PC-3 (cell line): ENCODE results near the gene TMC5. TPM values are rescaled to one million over a fixed set of nuclear protein-coding genes. Genes with fewer than 3 reads are reported as not detected.

Source experiments
- ATAC-seq: fragments of 200-7000 bp; cut with Tn5 transposase; 2 replicates; pipeline ENCODE4 v1.9.1; 2020; ENCODE audit warnings: mild to moderate bottlenecking, moderate library complexity
- BruUV-seq: library from RNA; stranded (reverse); fragments of 400-500 nt; replicated peaks from 2 replicates; lab custom pipeline; 2021; lab: Mats Ljungman, UMichigan
- CTCF ChIA-PET: fragments of 300-600 bp; sonication (Branson Sonifier 250); formaldehyde crosslinking; loops from one replicate; lab custom pipeline; 2022; ENCODE audit warnings: antibody characterized with exemption; lab: Charles Lee
- POLR2A ChIA-PET: fragments of 300-600 bp; sonication (Branson Sonifier 250); formaldehyde crosslinking; loops from one replicate; lab custom pipeline; 2022; ENCODE audit warnings: antibody characterized with exemption; ENCODE audit not compliant: unreplicated experiment; lab: Charles Lee
- DNase-seq: peaks from one replicate; pipeline ENCODE4 v3.0.0-alpha.2; 2015
- H2AFZ ChIP-seq: fragments of 300-600 bp; sonication (generic); 2 replicates; pipeline ENCODE4 v1.6.0; 2016; ENCODE audit warnings: antibody characterized with exemption, low read length
- H3F3A ChIP-seq: fragments of 300-600 bp; sonication (generic); one replicate; pipeline ENCODE4 v1.6.0; 2017; ENCODE audit warnings: antibody characterized with exemption, low read length, control low read depth, mild to moderate bottlenecking; ENCODE audit not compliant: unreplicated experiment
- H3K27ac ChIP-seq: fragments of 300-600 bp; sonication (generic); 2 replicates; pipeline ENCODE4 v1.5.1; 2016; ENCODE audit warnings: mild to moderate bottlenecking, low read length
- H3K27me3 ChIP-seq: fragments of 300-600 bp; sonication (generic); 2 replicates; pipeline ENCODE4 v1.6.1; 2016; ENCODE audit warnings: low read length, mixed read lengths
- H3K36me3 ChIP-seq: fragments of 300-600 bp; sonication (generic); 2 replicates; pipeline ENCODE4 v1.6.1; 2016; ENCODE audit warnings: low read depth, mixed run types, low read length, mixed read lengths
- H3K4me1 ChIP-seq: fragments of 300-600 bp; sonication (generic); 2 replicates; pipeline ENCODE4 v1.5.1; 2016; ENCODE audit warnings: low read length; ENCODE audit not compliant: insufficient read depth
- H3K4me2 ChIP-seq: fragments of 300-600 bp; sonication (generic); 2 replicates; pipeline ENCODE4 v1.6.0; 2016; ENCODE audit warnings: low read length
- H3K4me3 ChIP-seq: fragments of 300-600 bp; sonication (generic); 2 replicates; pipeline ENCODE4 v1.5.1; 2016; ENCODE audit warnings: mild to moderate bottlenecking, low read length, mixed read lengths
- H3K79me2 ChIP-seq: fragments of 300-600 bp; sonication (generic); 2 replicates; pipeline ENCODE4 v1.6.1; 2017; ENCODE audit warnings: low read length, mixed read lengths
- H3K9ac ChIP-seq: fragments of 300-600 bp; sonication (generic); 2 replicates; pipeline ENCODE4 v1.6.0; 2016; ENCODE audit warnings: mild to moderate bottlenecking, low read length
- H3K9me2 ChIP-seq: fragments of 300-600 bp; sonication (generic); replicated peaks from 2 replicates; pipeline ENCODE4 v1.6.1; 2016; ENCODE audit warnings: mixed run types, low read length, mixed read lengths
- H3K9me3 ChIP-seq: fragments of 300-600 bp; sonication (generic); 2 replicates; pipeline ENCODE4 v1.6.1; 2016; ENCODE audit warnings: low read length, mixed read lengths
- H4K20me1 ChIP-seq: fragments of 300-600 bp; sonication (generic); 2 replicates; pipeline ENCODE4 v1.6.1; 2016; ENCODE audit warnings: low read length, mixed read lengths
- EZH2 ChIP-seq: fragments of 300-600 bp; sonication (generic); IDR thresholded peaks from one replicate; pipeline ENCODE4 v1.6.1; 2017; ENCODE audit warnings: antibody characterized with exemption, mild to moderate bottlenecking, low read length; ENCODE audit not compliant: unreplicated experiment
- EZH2phosphoT487 ChIP-seq: fragments of 300-600 bp; sonication (generic); IDR thresholded peaks from 2 replicates; pipeline ENCODE4 v1.6.1; 2018; ENCODE audit warnings: mild to moderate bottlenecking, antibody characterized with exemption, low read length, borderline replicate concordance
- intact Hi-C: fragments of 100-400 bp; cut with micrococcal nuclease; formaldehyde crosslinking; loops from 2 replicates; pipeline ENCODE4 v1.9.0; 2023
- total RNA-seq: library from RNA; depleted of rRNA; stranded (reverse); fragments of >200 nt; gene quantifications from 2 replicates; pipeline ENCODE4 v1.2.3, GENCODE V29; 2014
- TF ChIP-seq, protein P1 (sequence below): fragments of 300-600 bp; sonication (generic); conservative IDR thresholded peaks from 2 replicates; pipeline ENCODE4 v1.5.1; 2017; ENCODE audit warnings: antibody characterized with exemption, low read depth, mild to moderate bottlenecking, low read length

Gene TMC5
- total RNA-seq, 1 experiment from 2014 or later = 7.4 TPM

DNA sequence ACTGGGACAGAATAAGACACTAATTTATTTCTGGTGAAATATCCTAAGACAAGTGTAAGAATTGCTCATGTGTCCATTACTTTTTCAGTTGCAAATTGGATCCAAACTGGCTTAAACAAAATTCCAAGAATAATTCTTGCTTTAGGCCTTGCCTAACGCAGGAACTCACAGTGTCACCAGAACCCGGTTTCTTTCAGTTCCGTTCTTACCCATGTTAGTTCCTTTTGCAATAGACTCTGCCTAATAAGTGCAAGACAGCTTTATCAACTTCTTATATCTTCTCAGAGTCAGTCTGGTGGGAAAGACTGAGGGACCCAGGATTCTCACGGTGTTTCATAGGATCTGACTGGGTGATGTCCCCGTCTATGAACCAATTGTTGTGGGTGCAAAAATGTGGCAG is 79.5 kb downstream of the TMC5 start:
- DNase-seq = no peak
- CTCF ChIA-PET = no interaction called here
- Histone ChIP-seq H3K27me3 (no peaks in the 10 kb centered on the region), H3K79me2 (no peaks in the 10 kb centered on the region), H4K20me1 (no peaks in the 10 kb centered on the region), H3K4me2 (no peak overlapping the region), H3K4me1 (no peaks in the 10 kb centered on the region), H3F3A (no peaks in the 10 kb centered on the region), H3K9me2 (no peaks in the 10 kb centered on the region), H3K36me3 (peaks cover 11% of the 10 kb centered on the region; the same call in 1 of the 2 replicates), H3K9ac (no peak overlapping the region), H3K9me3 (no peaks in the 10 kb centered on the region), H3K4me3 (no peak overlapping the region), H3K27ac (no peak overlapping the region), H2AFZ (no peak overlapping the region)
- intact Hi-C loops = no loop called here
- ATAC-seq = no peak
- POLR2A ChIA-PET = no interaction called here
- TF ChIP-seq EZH2 = no peak
- TF ChIP-seq EZH2phosphoT487 = no peak
- TF ChIP-seq, protein P1, sequence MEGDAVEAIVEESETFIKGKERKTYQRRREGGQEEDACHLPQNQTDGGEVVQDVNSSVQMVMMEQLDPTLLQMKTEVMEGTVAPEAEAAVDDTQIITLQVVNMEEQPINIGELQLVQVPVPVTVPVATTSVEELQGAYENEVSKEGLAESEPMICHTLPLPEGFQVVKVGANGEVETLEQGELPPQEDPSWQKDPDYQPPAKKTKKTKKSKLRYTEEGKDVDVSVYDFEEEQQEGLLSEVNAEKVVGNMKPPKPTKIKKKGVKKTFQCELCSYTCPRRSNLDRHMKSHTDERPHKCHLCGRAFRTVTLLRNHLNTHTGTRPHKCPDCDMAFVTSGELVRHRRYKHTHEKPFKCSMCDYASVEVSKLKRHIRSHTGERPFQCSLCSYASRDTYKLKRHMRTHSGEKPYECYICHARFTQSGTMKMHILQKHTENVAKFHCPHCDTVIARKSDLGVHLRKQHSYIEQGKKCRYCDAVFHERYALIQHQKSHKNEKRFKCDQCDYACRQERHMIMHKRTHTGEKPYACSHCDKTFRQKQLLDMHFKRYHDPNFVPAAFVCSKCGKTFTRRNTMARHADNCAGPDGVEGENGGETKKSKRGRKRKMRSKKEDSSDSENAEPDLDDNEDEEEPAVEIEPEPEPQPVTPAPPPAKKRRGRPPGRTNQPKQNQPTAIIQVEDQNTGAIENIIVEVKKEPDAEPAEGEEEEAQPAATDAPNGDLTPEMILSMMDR = no peak
- BruUV-seq = no TSS peak

DNA sequence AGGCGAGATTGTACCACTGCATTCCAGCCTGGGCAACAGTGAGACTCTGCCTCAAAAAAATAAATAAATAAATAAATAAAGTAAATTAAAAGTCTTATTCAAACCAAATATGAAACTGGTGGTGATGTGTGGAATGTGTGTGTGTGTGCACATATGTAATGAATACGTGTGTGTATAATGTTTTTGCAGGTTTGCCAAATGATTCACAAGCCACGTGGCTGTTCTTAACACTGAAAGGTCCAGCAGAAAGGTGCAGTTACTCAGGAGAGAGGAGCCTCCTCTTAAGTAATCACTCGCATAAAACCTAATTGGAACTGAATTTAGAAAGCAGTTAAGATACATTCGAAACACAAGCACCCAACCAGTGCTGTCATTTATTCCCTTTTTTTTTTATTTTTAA is 81.3 kb downstream of the TMC5 start:
- intact Hi-C loops = no loop called here
- H3K79me2 ChIP-seq = no peaks in the 10 kb centered on the region
- no peaks in the 10 kb centered on the region for H3K4me1 ChIP-seq
- H3K27me3 ChIP-seq = no peaks in the 10 kb centered on the region
- no peak for TF ChIP-seq EZH2
- TF ChIP-seq EZH2phosphoT487 = no peak
- TF ChIP-seq, protein P1 = no peak
- CTCF ChIA-PET = no interaction called here
- peaks cover 21% of the 10 kb centered on the region; the same call in 1 of the 2 replicates for H3K36me3 ChIP-seq
- no peak overlapping the region for H3K27ac ChIP-seq
- POLR2A ChIA-PET = no interaction called here
- H3K9ac ChIP-seq = no peak overlapping the region
- no peak overlapping the region for H3K4me3 ChIP-seq
- ATAC-seq (no peak), DNase-seq (peak; percentile 34)
- H4K20me1 ChIP-seq = no peaks in the 10 kb centered on the region
- no TSS peak for BruUV-seq
- H3K9me3 ChIP-seq = no peaks in the 10 kb centered on the region
- H3K9me2 ChIP-seq = no peaks in the 10 kb centered on the region
- no peak overlapping the region for H3K4me2 ChIP-seq
- H2AFZ ChIP-seq = no peak overlapping the region
- H3F3A ChIP-seq = no peaks in the 10 kb centered on the region

DNA sequence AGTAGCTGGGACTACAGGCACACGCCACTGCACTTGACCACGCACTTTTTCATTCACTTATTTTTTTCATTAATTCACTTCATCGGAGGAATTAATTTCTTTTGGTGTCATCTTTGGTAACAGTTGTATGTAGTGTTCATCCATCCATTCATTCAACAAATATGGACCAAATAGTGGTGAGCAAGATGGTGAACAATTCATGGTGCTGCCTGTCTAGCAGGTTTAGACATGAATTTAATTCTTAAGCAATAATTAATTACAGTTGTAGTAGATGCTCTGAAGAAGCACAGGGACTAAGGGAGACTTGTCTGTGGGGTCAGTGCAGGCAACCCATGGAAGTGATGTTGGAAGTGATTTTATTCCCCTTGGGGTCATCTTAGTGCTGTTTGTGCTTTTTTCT is 81.8 kb downstream of the TMC5 start:
- no peak for ATAC-seq
- no peak overlapping the region for H3K27ac ChIP-seq
- H3F3A ChIP-seq = no peaks in the 10 kb centered on the region
- H3K27me3 ChIP-seq = no peaks in the 10 kb centered on the region
- no peaks in the 10 kb centered on the region for H3K9me3 ChIP-seq
- BruUV-seq = no TSS peak
- no peak overlapping the region for H2AFZ ChIP-seq
- 0 out of 2 replicates have a peak, but pooled peaks cover 3% of the 10 kb centered on the region for H3K4me1 ChIP-seq
- DNase-seq = no peak
- intact Hi-C loops = no loop called here
- H3K36me3 ChIP-seq = peaks cover 26% of the 10 kb centered on the region; the same call in 1 of the 2 replicates
- H3K4me2 ChIP-seq = no peak overlapping the region
- POLR2A ChIA-PET = no interaction called here
- TF ChIP-seq EZH2 = no peak
- TF ChIP-seq, protein P1 = no peak
- TF ChIP-seq EZH2phosphoT487 = no peak
- H3K9me2 ChIP-seq = no peaks in the 10 kb centered on the region
- CTCF ChIA-PET = no interaction called here
- no peak overlapping the region for H3K4me3 ChIP-seq
- no peaks in the 10 kb centered on the region for H4K20me1 ChIP-seq
- no peak overlapping the region for H3K9ac ChIP-seq
- H3K79me2 ChIP-seq = no peaks in the 10 kb centered on the region
